ENCODE results near the gene CSRNP3. TPM values are rescaled to one million over a fixed set of nuclear protein-coding genes. Genes with fewer than 3 reads are reported as not detected.

Gene CSRNP3
- total RNA-seq, 2 donors from 2014 or later: 2.3 to 5.9 TPM

DNA sequence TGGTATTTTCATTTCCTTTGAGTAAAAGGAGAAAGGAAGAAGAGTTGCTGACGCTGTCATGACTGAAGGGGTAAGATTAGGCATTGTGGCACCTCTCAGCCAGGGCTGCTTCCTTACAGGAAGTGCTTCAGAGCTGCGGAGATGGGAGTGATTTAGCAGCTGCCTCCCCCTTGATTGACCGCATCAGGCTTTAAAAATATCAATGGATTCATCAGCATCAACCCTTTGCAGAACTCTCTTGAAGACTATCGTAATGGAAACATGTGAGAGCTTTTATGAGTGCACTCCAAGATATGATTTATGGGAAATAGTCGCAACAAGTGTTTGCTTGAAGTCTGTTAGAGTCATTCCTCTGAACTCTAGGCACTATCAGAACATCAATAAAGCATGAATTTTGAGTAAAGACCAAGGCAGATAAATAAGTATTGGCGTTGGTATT is 141.1 kb downstream of the CSRNP3 start:
- TF ChIP-seq, protein P1, sequence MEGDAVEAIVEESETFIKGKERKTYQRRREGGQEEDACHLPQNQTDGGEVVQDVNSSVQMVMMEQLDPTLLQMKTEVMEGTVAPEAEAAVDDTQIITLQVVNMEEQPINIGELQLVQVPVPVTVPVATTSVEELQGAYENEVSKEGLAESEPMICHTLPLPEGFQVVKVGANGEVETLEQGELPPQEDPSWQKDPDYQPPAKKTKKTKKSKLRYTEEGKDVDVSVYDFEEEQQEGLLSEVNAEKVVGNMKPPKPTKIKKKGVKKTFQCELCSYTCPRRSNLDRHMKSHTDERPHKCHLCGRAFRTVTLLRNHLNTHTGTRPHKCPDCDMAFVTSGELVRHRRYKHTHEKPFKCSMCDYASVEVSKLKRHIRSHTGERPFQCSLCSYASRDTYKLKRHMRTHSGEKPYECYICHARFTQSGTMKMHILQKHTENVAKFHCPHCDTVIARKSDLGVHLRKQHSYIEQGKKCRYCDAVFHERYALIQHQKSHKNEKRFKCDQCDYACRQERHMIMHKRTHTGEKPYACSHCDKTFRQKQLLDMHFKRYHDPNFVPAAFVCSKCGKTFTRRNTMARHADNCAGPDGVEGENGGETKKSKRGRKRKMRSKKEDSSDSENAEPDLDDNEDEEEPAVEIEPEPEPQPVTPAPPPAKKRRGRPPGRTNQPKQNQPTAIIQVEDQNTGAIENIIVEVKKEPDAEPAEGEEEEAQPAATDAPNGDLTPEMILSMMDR (IDR thresholded peaks at IDR 0.05): no peak
- no peak for TF ChIP-seq POLR2A (IDR thresholded peaks at IDR 0.05)
- 50 to 63% methylated on average over 6 of the region's 6 CpGs for WGBS, 2 donors
- Histone ChIP-seq H3K9me3 (no peaks in the 10 kb centered on the region), H3K4me3 (no peak overlapping the region), H3K4me1 (no peaks in the 10 kb centered on the region), H3K27me3 (no peaks in the 10 kb centered on the region), H3K36me3 (replicated peaks in 1 of 2; ENCODE audit: insufficient read depth in 1 of 2, low read depth in 2 of 2) (no peaks in the 10 kb centered on the region), H3K27ac (no peak overlapping the region)
- DNase-seq (no peak), ATAC-seq (no peak)
- intact Hi-C loops (cut with DNase I): no loop called here

DNA sequence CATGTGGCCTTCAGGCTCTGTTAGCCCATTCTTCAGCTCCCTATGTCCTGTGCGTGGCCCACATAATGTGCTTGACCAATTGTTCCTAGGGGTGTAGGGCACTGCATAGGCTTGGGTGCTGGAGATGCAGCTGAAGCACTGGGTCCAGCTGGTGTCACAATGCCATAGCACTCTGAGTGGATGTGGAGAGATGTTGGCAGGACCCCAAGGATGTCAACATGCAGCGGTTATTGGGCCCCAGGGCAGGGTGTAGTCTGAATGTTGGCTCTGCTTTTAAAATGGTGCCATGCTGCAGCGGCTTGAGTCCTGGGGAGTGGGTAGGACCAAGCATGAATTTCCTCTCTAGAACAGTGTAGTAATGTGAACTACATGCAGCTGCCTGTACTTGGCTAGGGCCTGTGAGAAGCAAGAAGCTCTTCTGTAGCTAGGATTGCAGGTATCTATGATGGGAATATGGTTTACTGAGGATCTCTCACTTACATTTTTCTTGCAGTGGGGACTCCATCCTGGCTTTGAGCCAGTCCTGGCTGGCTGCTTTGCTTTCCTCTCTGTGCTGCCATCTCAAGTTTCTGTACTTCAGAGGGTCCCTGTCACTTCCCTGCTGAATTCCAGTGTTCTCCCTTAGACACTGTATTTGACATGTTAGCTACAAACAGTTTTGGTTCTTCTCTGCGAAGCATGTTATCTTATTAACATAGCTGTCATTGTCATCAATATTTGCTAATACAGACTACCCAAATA is 148.4 kb downstream of the CSRNP3 start:
- DNase-seq (no peak), ATAC-seq (no peak)
- no peaks in the 10 kb centered on the region for H3K9me3 ChIP-seq
- H3K27ac ChIP-seq: no peak overlapping the region
- no peak overlapping the region for H3K4me3 ChIP-seq
- no peaks in the 10 kb centered on the region for H3K27me3 ChIP-seq
- no peaks in the 10 kb centered on the region for H3K4me1 ChIP-seq
- 93 to 96% methylated on average over 3 to 4 of the region's 4 CpGs for WGBS, 2 donors
- no peaks in the 10 kb centered on the region for H3K36me3 ChIP-seq (replicated peaks in 1 of 2; ENCODE audit: insufficient read depth in 1 of 2, low read depth in 2 of 2)
- intact Hi-C loops (cut with DNase I): no loop called here
- TF ChIP-seq, protein P1 (IDR thresholded peaks at IDR 0.05): no peak
- TF ChIP-seq POLR2A (IDR thresholded peaks at IDR 0.05): no peak

DNA sequence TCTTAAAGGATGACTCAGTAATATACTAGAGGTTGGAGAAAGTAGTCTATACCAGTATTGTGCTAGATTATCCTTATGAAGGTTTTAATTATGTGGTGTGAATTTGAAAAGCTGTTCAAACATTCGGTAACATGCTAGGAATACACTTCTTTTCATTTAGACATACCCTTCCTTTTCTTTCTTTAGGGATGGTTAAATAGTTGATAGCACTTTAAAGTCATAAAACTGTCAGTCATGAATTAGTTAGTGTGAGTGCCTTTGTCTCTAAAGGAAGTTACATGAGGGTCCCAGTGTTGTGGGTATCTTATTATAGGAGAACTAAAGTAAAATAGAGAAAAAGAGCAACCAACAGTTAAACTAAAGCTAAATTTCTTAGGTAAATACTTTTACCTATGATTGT is 149.3 kb downstream of the CSRNP3 start:
- DNase-seq: no peak
- H3K4me3 ChIP-seq: no peak overlapping the region
- intact Hi-C loops (cut with DNase I): no loop called here
- H3K9me3 ChIP-seq: no peaks in the 10 kb centered on the region
- no peak for TF ChIP-seq POLR2A (IDR thresholded peaks at IDR 0.05)
- TF ChIP-seq, protein P1 (IDR thresholded peaks at IDR 0.05): no peak
- H3K27ac ChIP-seq: no peak overlapping the region
- ATAC-seq: no peak
- H3K27me3 ChIP-seq: no peaks in the 10 kb centered on the region
- H3K4me1 ChIP-seq: no peaks in the 10 kb centered on the region
- no peaks in the 10 kb centered on the region for H3K36me3 ChIP-seq (replicated peaks in 1 of 2; ENCODE audit: insufficient read depth in 1 of 2, low read depth in 2 of 2)
- WGBS, 2 donors: 63 to 76% methylated on average over 1 of the region's 1 CpG

DNA sequence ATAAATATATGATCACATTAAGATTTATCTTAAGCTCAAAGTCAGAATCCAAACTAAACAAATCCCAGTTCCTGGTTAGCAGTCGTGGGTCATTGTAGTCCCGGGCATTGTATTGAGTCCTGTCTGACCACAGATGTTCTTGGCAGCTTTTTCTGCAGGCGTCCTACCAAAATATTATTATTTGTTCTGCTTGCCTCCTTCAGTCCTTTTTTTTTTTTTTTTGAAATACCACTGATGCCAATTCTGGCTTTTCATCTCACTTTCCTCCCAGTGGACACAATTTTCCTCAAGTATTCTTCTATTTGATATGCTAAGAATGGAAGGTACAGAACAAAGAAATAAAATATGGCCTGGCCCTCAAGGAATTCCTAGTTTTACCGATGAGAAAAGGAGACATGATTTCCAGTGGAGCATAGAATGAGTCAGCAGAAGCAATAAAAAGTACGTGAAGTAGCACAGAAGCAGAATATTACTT is 151.6 kb downstream of the CSRNP3 start:
- WGBS, 2 donors: 37 to 40% methylated on average over 5 of the region's 5 CpGs
- Histone ChIP-seq H3K27me3 (no peaks in the 10 kb centered on the region), H3K36me3 (replicated peaks in 1 of 2; ENCODE audit: insufficient read depth in 1 of 2, low read depth in 2 of 2) (no peaks in the 10 kb centered on the region), H3K9me3 (no peaks in the 10 kb centered on the region), H3K27ac (no peak overlapping the region), H3K4me3 (no peak overlapping the region), H3K4me1 (no peaks in the 10 kb centered on the region)
- DNase-seq: peak in 2 of 4 donors; percentile 7 to 22
- intact Hi-C loops (cut with DNase I): no loop called here
- no peak for ATAC-seq
- TF ChIP-seq POLR2A (IDR thresholded peaks at IDR 0.05): no peak
- TF ChIP-seq, protein P1 (IDR thresholded peaks at IDR 0.05): no peak

DNA sequence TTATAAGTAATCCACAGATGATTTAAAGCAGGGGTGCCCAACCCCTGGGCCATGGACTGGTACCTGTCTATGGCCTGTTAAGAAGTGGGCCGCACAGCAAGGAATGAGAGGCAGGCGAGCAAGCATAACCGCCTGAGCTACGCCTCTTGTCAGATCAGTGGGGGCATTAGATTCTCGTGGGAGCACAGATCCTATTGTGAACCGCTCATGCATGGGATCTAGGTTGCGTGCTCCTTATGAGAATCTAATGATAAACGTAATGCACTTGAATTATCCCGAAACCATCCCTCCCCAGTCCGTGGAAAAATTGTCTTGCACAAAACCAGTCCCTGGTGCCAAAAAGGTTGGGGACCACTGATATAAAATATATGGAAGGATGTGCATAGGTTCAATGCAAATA is 153.7 kb downstream of the CSRNP3 start:
- H3K4me3 ChIP-seq: no peak overlapping the region
- H3K9me3 ChIP-seq: no peaks in the 10 kb centered on the region
- H3K36me3 ChIP-seq (replicated peaks in 1 of 2; ENCODE audit: insufficient read depth in 1 of 2, low read depth in 2 of 2): no peaks in the 10 kb centered on the region
- intact Hi-C loops (cut with DNase I): no loop called here
- no peak for DNase-seq
- no peaks in the 10 kb centered on the region for H3K4me1 ChIP-seq
- no peak for ATAC-seq
- no peak for TF ChIP-seq POLR2A (IDR thresholded peaks at IDR 0.05)
- TF ChIP-seq, protein P1 (IDR thresholded peaks at IDR 0.05): no peak
- H3K27ac ChIP-seq: no peak overlapping the region
- no peaks in the 10 kb centered on the region for H3K27me3 ChIP-seq
- 93 to 95% methylated on average over 10 of the region's 10 CpGs for WGBS, 2 donors
